HepG2 (cell line): ENCODE measurements around the gene EEFSEC.

Experiments
- CHD4 ChIP-seq: fragments of 200-600 bp; sonication (generic); IDR thresholded peaks from 2 replicates; pipeline ENCODE4 v1.7.0; 2017; ENCODE audit warnings: mild to moderate bottlenecking, low read length, borderline replicate concordance
- CTCF ChIP-seq: sonication (generic); formaldehyde crosslinking; IDR thresholded peaks from 2 replicates; pipeline ENCODE4 v1.5.0; 2020; ENCODE audit warnings: mild to moderate bottlenecking, missing genetic modification reagents, moderate library complexity
- HNRNPLL ChIP-seq: fragments of 200-400 bp; formaldehyde crosslinking; IDR thresholded peaks from 2 replicates; pipeline ENCODE4 v1.6.1; 2017; ENCODE audit warnings: mild to moderate bottlenecking, low read depth, low read length; ENCODE audit not compliant: poor library complexity, severe bottlenecking
- KLF9 ChIP-seq: IDR thresholded peaks from 2 replicates; pipeline ENCODE4 v1.6.1; 2016; ENCODE audit warnings: low read depth
- SRY ChIP-seq: sonication (generic); formaldehyde crosslinking; IDR thresholded peaks from 2 replicates; pipeline ENCODE4 v1.8.0; 2022; ENCODE audit warnings: mild to moderate bottlenecking, missing genetic modification reagents
- ZFP37 ChIP-seq: sonication (generic); formaldehyde crosslinking; IDR thresholded peaks from 2 replicates; pipeline ENCODE4 v1.4.0; 2020; ENCODE audit warnings: missing genetic modification reagents, borderline replicate concordance
- ZNF350 ChIP-seq: sonication (generic); formaldehyde crosslinking; IDR thresholded peaks from 2 replicates; pipeline ENCODE4 v1.4.0; 2020; ENCODE audit warnings: mild to moderate bottlenecking, low read depth, missing genetic modification reagents, borderline replicate concordance
- ZNF776 ChIP-seq: sonication (generic); formaldehyde crosslinking; IDR thresholded peaks from 2 replicates; pipeline ENCODE4 v1.4.0; 2020; ENCODE audit warnings: mild to moderate bottlenecking, missing genetic modification reagents

- TF ChIP-seq CHD4, result no peak
- no peak for TF ChIP-seq HNRNPLL
- TF ChIP-seq ZFP37 (CRISPR knock-in tag), result no peak
- TF ChIP-seq SRY (CRISPR knock-in tag), result no peak
- TF ChIP-seq CTCF (CRISPR knock-in tag), result no peak
- no peak for TF ChIP-seq ZNF350 (CRISPR knock-in tag)
- TF ChIP-seq KLF9 (CRISPR knock-in tag), result no peak
- TF ChIP-seq ZNF776 (CRISPR knock-in tag), result no peak
Measured at GRCh38 chr3:128411574-128412064, 258.3 kb downstream of the EEFSEC start.
